Amniotic epithelial cell (primary cell): Measurements from ENCODE around the gene HPCAL1.
"Not testable (repeated sequence)": the region's sequence is repeated elsewhere in the genome, so short reads cannot be mapped to it uniquely, and the experiment has no call there.

Experiments used
- DNase-seq: peaks from one replicate; pipeline ENCODE4 v3.0.0-alpha.2; 2010; ENCODE audit warnings: low read depth

The HPCAL1 gene

GRCh38 chr2:10442469-10443126, 139.9 kb downstream of the HPCAL1 start:
- DNase-seq: not testable (repeated sequence)

GRCh38 chr2:10444463-10444862, 141.8 kb downstream of the HPCAL1 start:
- peak; percentile 47 for DNase-seq

GRCh38 chr2:10446631-10447030, 143.9 kb downstream of the HPCAL1 start:
- DNase-seq: no peak

- DNase-seq: peak; percentile 32
Observed at GRCh38 chr2:10447300-10447894, 144.7 kb downstream of the HPCAL1 start.

DNA sequence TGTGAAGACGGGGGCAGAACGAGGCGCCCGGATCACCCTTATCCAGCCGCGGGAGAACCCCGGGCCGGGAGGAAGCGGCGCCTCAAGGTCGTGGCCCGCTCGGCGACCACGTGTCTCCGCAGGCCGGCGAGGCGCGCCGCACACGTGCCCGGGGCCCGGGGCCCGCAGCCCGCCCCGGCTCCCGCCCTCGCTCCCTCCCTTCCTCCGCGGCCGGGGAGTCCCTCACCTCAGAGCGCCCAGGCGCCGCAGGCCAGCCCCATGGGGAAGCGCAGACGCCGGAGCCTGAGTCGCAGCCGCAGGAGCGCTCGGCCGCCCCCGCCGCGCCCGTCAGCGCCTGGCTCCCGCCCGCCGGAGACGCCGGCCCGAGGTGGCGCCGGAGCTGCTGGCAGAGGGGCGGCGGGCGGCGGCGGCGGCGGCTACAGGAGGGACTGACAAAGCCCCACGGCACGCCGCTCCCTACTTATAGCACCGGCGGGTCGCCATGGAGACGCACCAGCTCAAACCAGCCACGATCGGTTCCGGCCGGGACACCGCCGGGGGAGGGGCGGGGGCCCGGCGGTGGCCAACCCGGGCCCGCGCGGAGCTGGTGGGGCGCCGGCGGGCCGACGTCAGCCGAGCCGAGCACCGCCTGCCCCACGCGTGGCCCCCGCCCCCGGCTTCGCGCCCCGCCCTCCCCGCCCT, 145.3 kb downstream of the HPCAL1 start, which contains the start of gene ODC1:
Gene ODC1 (minus strand): TSS at position 433 of the 681 bp plus-strand sequence. CDS start 3,295 bp downstream, outside the sequence.
- peak; percentile 80 for DNase-seq

- DNase-seq: peak; percentile 82
Observed at GRCh38 chr2:10448576-10449485, 146.1 kb downstream of the HPCAL1 start.

DNA sequence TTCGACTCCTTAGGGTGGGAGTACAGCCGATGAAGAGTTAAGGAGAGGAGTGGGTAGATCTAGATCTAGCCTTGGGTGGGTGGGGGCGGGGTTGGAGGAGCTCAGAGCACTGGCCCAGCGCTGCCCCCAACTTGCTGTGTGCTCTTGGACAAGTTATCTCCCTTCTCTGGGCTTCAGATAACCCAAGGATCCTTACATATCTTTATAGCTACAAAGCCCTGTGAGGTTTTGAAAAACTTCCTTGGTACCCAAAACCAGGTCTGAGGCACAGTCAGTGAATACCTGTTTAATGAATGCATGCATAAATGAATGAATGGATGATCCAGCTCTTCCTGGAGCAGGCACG, 146.8 kb downstream of the HPCAL1 start:
- no peak for DNase-seq

DNA sequence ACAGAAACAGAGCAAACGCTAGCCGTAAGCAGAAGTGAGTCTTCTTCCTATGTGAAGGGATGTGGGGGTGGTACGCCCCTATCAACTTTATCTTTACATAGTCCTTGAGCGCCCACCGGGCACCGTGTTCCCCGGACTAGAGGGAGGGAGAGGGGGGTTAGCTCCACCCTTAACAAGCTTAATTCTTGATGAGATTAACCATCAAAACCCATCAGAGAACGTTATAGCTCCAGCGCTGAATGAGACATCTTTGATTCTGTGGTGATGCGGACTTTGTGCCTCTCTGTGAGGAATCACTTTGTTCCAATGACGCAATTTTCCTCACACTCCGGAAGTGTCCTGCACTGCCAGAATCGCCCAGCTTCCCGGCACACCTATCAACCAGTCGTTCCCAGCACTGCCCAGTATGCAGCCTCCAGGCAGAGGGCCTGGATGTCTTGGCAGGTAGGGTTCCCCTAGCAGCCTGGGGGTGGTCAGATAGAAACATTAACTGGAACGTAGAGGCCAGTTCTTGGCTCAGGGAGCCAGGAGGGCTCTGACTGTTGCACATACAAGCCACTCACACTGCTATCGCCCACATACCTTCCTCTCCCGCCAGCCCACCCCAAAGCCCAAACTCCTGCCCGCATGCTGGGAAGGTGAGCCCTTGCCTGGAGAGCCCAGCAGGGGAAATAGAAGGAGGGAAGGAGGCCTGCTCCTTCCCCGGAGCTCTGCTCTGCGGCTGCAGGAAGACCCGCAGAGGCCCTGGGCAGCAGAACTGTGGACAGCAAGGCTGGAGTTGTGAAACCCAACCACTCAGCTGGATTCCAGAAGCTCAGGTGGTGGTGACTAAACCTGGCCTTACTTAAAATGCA, 147.4 kb downstream of the HPCAL1 start:
- peak; percentile 72 for DNase-seq

- DNase-seq: no peak
Observed at GRCh38 chr2:10451819-10452218, 149.1 kb downstream of the HPCAL1 start.

GRCh38 chr2:10452312-10452711, 149.6 kb downstream of the HPCAL1 start:
- peak; percentile 59 for DNase-seq

- no peak for DNase-seq
Observed at GRCh38 chr2:10452956-10453904, 150.5 kb downstream of the HPCAL1 start.

DNA sequence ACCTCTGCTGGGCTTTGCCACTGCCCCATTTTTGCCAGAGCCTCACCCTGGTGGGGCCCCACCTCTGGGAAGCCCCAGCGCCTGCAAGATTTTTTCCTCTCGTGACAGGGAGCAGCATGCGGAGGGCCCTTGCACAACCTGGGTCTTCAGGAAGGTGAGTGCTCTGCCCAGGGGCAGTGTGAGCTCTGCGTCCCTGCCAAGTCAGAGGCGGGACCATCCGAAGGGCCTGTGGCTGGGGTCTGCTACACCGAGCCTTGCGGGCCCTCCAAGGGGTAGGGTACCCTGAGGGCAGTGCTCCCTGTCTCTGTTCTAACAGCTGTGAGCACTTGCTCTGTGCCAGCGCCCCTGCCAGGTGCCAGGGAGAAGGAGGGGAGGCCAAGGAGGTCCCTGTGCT, 151.2 kb downstream of the HPCAL1 start:
- DNase-seq: no peak

DNA sequence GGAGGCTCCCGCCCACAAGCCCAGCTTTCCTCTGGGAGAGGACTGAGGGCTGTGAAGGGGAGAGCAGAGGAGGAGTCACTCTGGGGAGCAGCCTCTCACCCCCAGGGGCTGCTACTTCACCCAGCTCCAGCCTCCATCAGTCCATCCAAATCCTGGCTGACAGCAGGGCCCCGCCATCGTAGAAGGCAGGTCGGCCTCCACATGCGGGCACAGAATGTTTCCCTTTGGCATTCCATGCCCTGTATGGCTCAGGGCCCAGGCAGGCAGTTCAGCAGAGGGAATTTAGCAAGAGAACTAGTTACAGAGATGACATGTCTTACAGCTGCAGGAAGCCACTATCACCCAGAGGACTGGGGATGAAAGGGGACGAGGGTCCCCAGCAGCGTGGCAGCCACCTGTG, 151.8 kb downstream of the HPCAL1 start:
- no peak for DNase-seq

DNA sequence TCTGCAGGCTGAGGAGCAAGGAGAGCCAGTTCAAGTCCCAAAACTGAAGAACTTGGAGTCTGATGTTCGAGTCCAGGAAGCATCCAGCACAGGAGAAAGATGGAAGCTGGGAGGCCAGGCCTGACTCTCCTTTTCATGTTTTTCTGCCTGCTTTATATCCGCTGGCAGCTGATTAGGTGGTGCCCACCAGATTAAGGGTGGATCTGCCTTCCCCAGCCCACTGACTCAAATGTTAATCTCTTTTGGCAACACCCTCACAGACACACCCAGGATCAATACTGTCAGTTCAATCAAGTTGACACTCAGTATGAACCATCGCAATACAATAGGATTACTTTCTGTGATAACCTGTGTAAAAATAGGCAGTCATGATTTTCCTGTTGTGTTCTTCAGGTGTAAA, 154.5 kb downstream of the HPCAL1 start:
- DNase-seq: not testable (repeated sequence)

DNA sequence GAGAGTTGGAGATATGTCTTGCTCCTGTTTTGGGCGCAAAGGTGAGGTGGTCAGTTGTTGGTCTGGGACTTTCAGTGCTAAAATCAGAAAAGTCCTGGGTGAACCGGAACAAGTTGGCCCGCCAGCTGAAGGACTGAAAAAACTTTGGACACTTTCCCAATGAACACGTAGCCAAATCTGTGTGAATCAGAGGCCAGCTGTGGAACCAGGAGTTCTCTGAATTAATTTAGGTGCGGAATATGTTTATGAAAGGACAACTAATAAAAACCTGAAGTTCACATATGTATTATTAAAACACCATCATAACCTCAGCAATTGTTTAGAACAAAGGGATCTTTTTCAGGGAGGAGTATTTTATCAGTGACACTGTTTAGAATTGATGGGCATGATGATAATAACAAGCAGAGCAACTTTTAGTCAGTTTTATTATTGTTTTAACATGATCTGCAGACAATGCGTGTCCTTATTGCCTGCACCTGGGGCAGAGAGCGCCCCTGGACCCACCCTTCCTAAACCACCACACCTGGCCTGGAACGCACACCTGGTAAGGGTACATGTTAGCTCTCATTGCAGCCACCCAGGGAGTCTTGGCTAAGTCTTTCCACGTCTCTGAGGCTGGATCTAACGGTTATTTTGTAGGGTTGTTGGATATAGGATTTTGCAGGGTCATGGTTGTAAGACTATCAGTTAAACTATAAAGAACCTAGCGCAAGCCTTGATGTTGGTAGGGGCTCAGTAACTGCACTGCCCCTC, 155.3 kb downstream of the HPCAL1 start:
- DNase-seq: no peak

DNA sequence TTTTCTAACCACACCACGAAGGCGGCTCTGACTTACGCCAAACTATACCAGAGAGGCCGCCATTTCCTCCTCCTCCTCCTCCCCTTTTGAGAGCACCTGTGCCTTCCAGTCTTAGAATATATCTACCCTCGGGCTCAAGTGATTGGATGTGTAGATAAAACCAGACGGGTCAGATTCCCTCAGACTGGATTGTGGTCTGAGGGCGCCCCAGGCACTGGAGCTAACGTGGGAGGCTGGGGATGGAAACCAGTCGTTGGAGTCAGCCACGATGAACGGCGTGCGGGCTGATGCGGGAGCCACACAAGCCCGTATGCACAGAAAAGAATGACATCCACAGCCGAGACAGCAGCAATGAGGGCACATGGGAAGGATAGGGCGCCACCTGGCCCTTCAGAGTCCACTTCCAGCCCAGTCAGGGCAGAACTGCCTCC, 157.7 kb downstream of the HPCAL1 start:
- no peak for DNase-seq

GRCh38 chr2:10462178-10463083, 159.7 kb downstream of the HPCAL1 start:
- DNase-seq: no peak

DNA sequence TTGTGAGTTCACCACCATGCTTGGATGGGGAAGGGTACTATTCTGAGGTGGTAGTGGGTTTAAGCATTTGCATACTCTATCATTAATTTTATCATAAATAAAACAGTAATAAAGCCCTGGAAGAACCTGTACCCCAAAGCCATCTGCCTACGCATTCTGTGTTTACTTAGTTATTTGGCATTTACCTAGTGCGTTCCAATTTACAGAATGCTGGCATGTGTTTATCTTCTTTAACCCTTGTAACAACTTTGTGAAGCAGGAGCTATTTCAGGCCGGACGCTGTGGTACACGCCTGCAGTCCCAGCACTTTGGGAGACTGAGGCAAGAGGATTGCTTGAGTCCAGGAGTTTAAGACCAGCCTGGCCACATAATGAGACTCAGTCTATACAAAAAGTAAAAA, 163.2 kb downstream of the HPCAL1 start:
- no peak for DNase-seq
